ENCODE measurements around the gene PFDN1. TPM values are rescaled to one million over a fixed set of nuclear protein-coding genes. Genes with fewer than 3 reads are reported as not detected.

PFDN1 gene
- total RNA-seq, 8 experiments from 2014 or later = 51.1 to 98.2 (median 59.4) TPM

- WGBS, 10 experiments = 47 to 100% (median 80%) methylated on average over 1 to 12 of the region's 15 CpGs; no CpG with 5 or more reads in 3 of the 10 experiments
- Histone ChIP-seq H3K4me3 (no peak overlapping the region), H3K27ac (no peak overlapping the region), H3K4me1 (replicated peaks in 1 of 2) (peaks cover 0 to 14% of the 10 kb centered on the region in 2 donors)
- in situ Hi-C loops (cut with MboI; ENCODE audit: low pct_unique_long_range_greater_than_20kb in 2 of 9, low sequenced_read_pairs in 9 of 9, unreplicated experiment in 9 of 9) = no loop called here
- no peak for ATAC-seq (replicated peaks in 6 of 8)
Observed at GRCh38 chr5:140303966-140304365, 1.1 kb upstream of the PFDN1 start.

GRCh38 chr5:140301136-140301535 lies 1.8 kb downstream of the PFDN1 start:
- in situ Hi-C loops (cut with MboI; ENCODE audit: low pct_unique_long_range_greater_than_20kb in 2 of 9, low sequenced_read_pairs in 9 of 9, unreplicated experiment in 9 of 9) = no loop called here
- Histone ChIP-seq H3K4me3 (no peak overlapping the region), H3K4me1 (replicated peaks in 1 of 2) (peaks cover 0 to 14% of the 10 kb centered on the region in 2 donors), H3K27ac (no peak overlapping the region)
- WGBS, 10 experiments = 83 to 100% (median 100%) methylated on average over 1 of the region's 1 CpG; no CpG with 5 or more reads in 2 of the 10 experiments
- no peak for ATAC-seq (replicated peaks in 6 of 8)

- H3K4me3 ChIP-seq = no peak overlapping the region
- no peak overlapping the region for H3K27ac ChIP-seq
- ATAC-seq (replicated peaks in 6 of 8) = no peak
- H3K4me1 ChIP-seq (replicated peaks in 1 of 2) = peaks cover 2 to 17% of the 10 kb centered on the region in 2 donors
- 80 to 100% (median 100%) methylated on average over 2 to 5 of the region's 5 CpGs; no CpG with 5 or more reads in 5 of the 10 experiments for WGBS, 10 experiments
- in situ Hi-C loops (cut with MboI; ENCODE audit: low pct_unique_long_range_greater_than_20kb in 2 of 9, low sequenced_read_pairs in 9 of 9, unreplicated experiment in 9 of 9) = no loop called here
Observed at GRCh38 chr5:140299056-140299455, 3.8 kb downstream of the PFDN1 start.

GRCh38 chr5:140298183-140298601 lies 4.7 kb downstream of the PFDN1 start:
- H3K4me3 ChIP-seq = no peak overlapping the region
- 0 to 100% (median 75%) methylated on average over 1 of the region's 1 CpG; no CpG with 5 or more reads in 3 of the 10 experiments for WGBS, 10 experiments
- in situ Hi-C loops (cut with MboI; ENCODE audit: low pct_unique_long_range_greater_than_20kb in 2 of 9, low sequenced_read_pairs in 9 of 9, unreplicated experiment in 9 of 9) = no loop called here
- peaks cover 2 to 24% of the 10 kb centered on the region in 2 donors for H3K4me1 ChIP-seq (replicated peaks in 1 of 2)
- H3K27ac ChIP-seq = no peak overlapping the region
- ATAC-seq (replicated peaks in 6 of 8) = no peak

- Histone ChIP-seq H3K4me3 (no peak overlapping the region), H3K27ac (no peak overlapping the region), H3K4me1 (replicated peaks in 1 of 2) (peaks cover 2 to 26% of the 10 kb centered on the region in 2 donors)
- ATAC-seq (replicated peaks in 6 of 8) = no peak
- in situ Hi-C loops (cut with MboI; ENCODE audit: low pct_unique_long_range_greater_than_20kb in 2 of 9, low sequenced_read_pairs in 9 of 9, unreplicated experiment in 9 of 9) = no loop called here
- 69 to 100% (median 90%) methylated on average over 2 to 5 of the region's 5 CpGs for WGBS, 10 experiments
Observed at GRCh38 chr5:140297283-140297682, 5.6 kb downstream of the PFDN1 start.

- Histone ChIP-seq H3K4me3 (no peak overlapping the region), H3K27ac (no peak overlapping the region), H3K4me1 (replicated peaks in 1 of 2) (peaks cover 2 to 17% of the 10 kb centered on the region in 2 donors)
- WGBS, 10 experiments = 79 to 100% (median 90%) methylated on average over 1 to 3 of the region's 3 CpGs
- in situ Hi-C loops (cut with MboI; ENCODE audit: low pct_unique_long_range_greater_than_20kb in 2 of 9, low sequenced_read_pairs in 9 of 9, unreplicated experiment in 9 of 9) = no loop called here
- ATAC-seq (replicated peaks in 6 of 8) = no peak
Observed at GRCh38 chr5:140296289-140296688, 6.6 kb downstream of the PFDN1 start.

GRCh38 chr5:140295414-140295813 lies 7.5 kb downstream of the PFDN1 start:
- 0 to 100% (median 50%) methylated on average over 1 of the region's 1 CpG; no CpG with 5 or more reads in 2 of the 10 experiments for WGBS, 10 experiments
- in situ Hi-C loops (cut with MboI; ENCODE audit: low pct_unique_long_range_greater_than_20kb in 2 of 9, low sequenced_read_pairs in 9 of 9, unreplicated experiment in 9 of 9) = no loop called here
- peak in 5 of 8 experiments; percentile 19 to 88 (median 66) for ATAC-seq (replicated peaks in 6 of 8)
- H3K27ac ChIP-seq = no peak overlapping the region
- no peak overlapping the region for H3K4me3 ChIP-seq
- H3K4me1 ChIP-seq (replicated peaks in 1 of 2) = peaks cover 2 to 11% of the 10 kb centered on the region in 2 donors

GRCh38 chr5:140294753-140295152 lies 8.1 kb downstream of the PFDN1 start:
- ATAC-seq (replicated peaks in 6 of 8) = no peak
- WGBS, 10 experiments = 58 to 100% (median 93%) methylated on average over 2 of the region's 2 CpGs; no CpG with 5 or more reads in 1 of the 10 experiments
- Histone ChIP-seq H3K27ac (no peak overlapping the region), H3K4me1 (replicated peaks in 1 of 2) (peaks cover 2 to 11% of the 10 kb centered on the region in 2 donors), H3K4me3 (no peak overlapping the region)
- in situ Hi-C loops (cut with MboI; ENCODE audit: low pct_unique_long_range_greater_than_20kb in 2 of 9, low sequenced_read_pairs in 9 of 9, unreplicated experiment in 9 of 9) = no loop called here

GRCh38 chr5:140293849-140294100 lies 9.1 kb downstream of the PFDN1 start:
- in situ Hi-C loops (cut with MboI; ENCODE audit: low pct_unique_long_range_greater_than_20kb in 2 of 9, low sequenced_read_pairs in 9 of 9, unreplicated experiment in 9 of 9) = no loop called here
- H3K4me1 ChIP-seq (replicated peaks in 1 of 2) = peaks cover 2 to 11% of the 10 kb centered on the region in 2 donors
- ATAC-seq (replicated peaks in 6 of 8) = peak in 3 of 8 experiments; percentile 25 to 61 (median 36)
- H3K27ac ChIP-seq = no peak overlapping the region
- WGBS, 10 experiments = 0 to 100% (median 86%) methylated on average over 1 of the region's 1 CpG; no CpG with 5 or more reads in 1 of the 10 experiments
- no peak overlapping the region for H3K4me3 ChIP-seq

- WGBS, 10 experiments = 0 to 82% (median 71%) methylated on average over 1 to 4 of the region's 4 CpGs
- peak in 3 of 8 experiments; percentile 46 to 82 (median 69) for ATAC-seq (replicated peaks in 6 of 8)
- H3K4me3 ChIP-seq = no peak overlapping the region
- H3K27ac ChIP-seq = no peak overlapping the region
- in situ Hi-C loops (cut with MboI; ENCODE audit: low pct_unique_long_range_greater_than_20kb in 2 of 9, low sequenced_read_pairs in 9 of 9, unreplicated experiment in 9 of 9) = no loop called here
- H3K4me1 ChIP-seq (replicated peaks in 1 of 2) = peaks cover 2 to 11% of the 10 kb centered on the region in 2 donors
Observed at GRCh38 chr5:140293091-140293848, 9.6 kb downstream of the PFDN1 start.

- ATAC-seq (replicated peaks in 6 of 8) = no peak
- WGBS, 10 experiments = 80 to 100% (median 100%) methylated on average over 1 of the region's 1 CpG; no CpG with 5 or more reads in 1 of the 10 experiments
- Histone ChIP-seq H3K4me1 (replicated peaks in 1 of 2) (peaks cover 2 to 11% of the 10 kb centered on the region in 2 donors), H3K4me3 (no peak overlapping the region), H3K27ac (no peak overlapping the region)
- in situ Hi-C loops (cut with MboI; ENCODE audit: low pct_unique_long_range_greater_than_20kb in 2 of 9, low sequenced_read_pairs in 9 of 9, unreplicated experiment in 9 of 9) = no loop called here
Observed at GRCh38 chr5:140292212-140293036, 10.5 kb downstream of the PFDN1 start.

GRCh38 chr5:140287801-140288521 lies 14.9 kb downstream of the PFDN1 start:
- Histone ChIP-seq H3K4me3 (no peak overlapping the region), H3K27ac (no peak overlapping the region), H3K4me1 (replicated peaks in 1 of 2) (no peaks in the 10 kb centered on the region)
- in situ Hi-C loops (cut with MboI; ENCODE audit: low pct_unique_long_range_greater_than_20kb in 2 of 9, low sequenced_read_pairs in 9 of 9, unreplicated experiment in 9 of 9) = no loop called here
- ATAC-seq (replicated peaks in 6 of 8) = peak in 3 of 8 experiments; percentile 86 to 92 (median 91)
- 1 to 100% (median 76%) methylated on average over 2 to 7 of the region's 7 CpGs for WGBS, 10 experiments

- no peak overlapping the region for H3K4me3 ChIP-seq
- 58 to 100% (median 100%) methylated on average over 1 of the region's 5 CpGs; no CpG with 5 or more reads in 4 of the 10 experiments for WGBS, 10 experiments
- H3K27ac ChIP-seq = no peak overlapping the region
- ATAC-seq (replicated peaks in 6 of 8) = no peak
- no peaks in the 10 kb centered on the region for H3K4me1 ChIP-seq (replicated peaks in 1 of 2)
- in situ Hi-C loops (cut with MboI; ENCODE audit: low pct_unique_long_range_greater_than_20kb in 2 of 9, low sequenced_read_pairs in 9 of 9, unreplicated experiment in 9 of 9) = no loop called here
Observed at GRCh38 chr5:140286424-140286823, 16.5 kb downstream of the PFDN1 start.

All from motor neuron (in vitro differentiated cells).